Mammary epithelial cell (primary cell): ENCODE measurements around the gene ANKRD34C.

Experiments used
- EZH2 ChIP-seq: IDR thresholded peaks from 2 replicates; pipeline ENCODE4 v1.6.1; 2012; ENCODE audit warnings: low read length, inconsistent platforms, borderline replicate concordance
- TF ChIP-seq, protein P1 (sequence below), 2 donors: IDR thresholded peaks in 1 of 2; conservative IDR thresholded peaks in 1 of 2; 2 replicates each; pipeline ENCODE4 v1.5.1; 2011 to 2012; ENCODE audit warnings: inconsistent platforms in 2 of 2, low read length in 2 of 2, mild to moderate bottlenecking in 2 of 2, control low read depth in 1 of 2, low read depth in 1 of 2; ENCODE audit not compliant: insufficient read depth in 1 of 2; ENCODE audit errors: extremely low read depth in 1 of 2

- TF ChIP-seq, protein P1, sequence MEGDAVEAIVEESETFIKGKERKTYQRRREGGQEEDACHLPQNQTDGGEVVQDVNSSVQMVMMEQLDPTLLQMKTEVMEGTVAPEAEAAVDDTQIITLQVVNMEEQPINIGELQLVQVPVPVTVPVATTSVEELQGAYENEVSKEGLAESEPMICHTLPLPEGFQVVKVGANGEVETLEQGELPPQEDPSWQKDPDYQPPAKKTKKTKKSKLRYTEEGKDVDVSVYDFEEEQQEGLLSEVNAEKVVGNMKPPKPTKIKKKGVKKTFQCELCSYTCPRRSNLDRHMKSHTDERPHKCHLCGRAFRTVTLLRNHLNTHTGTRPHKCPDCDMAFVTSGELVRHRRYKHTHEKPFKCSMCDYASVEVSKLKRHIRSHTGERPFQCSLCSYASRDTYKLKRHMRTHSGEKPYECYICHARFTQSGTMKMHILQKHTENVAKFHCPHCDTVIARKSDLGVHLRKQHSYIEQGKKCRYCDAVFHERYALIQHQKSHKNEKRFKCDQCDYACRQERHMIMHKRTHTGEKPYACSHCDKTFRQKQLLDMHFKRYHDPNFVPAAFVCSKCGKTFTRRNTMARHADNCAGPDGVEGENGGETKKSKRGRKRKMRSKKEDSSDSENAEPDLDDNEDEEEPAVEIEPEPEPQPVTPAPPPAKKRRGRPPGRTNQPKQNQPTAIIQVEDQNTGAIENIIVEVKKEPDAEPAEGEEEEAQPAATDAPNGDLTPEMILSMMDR (conservative IDR thresholded peaks at IDR 0.05 in 1 of 2, IDR thresholded peaks at IDR 0.05 in 1 of 2; ENCODE audit: extremely low read depth in 1 of 2, insufficient read depth in 1 of 2, low read depth in 1 of 2, low read length in 2 of 2): no peak
- TF ChIP-seq EZH2: no peak
Observed at GRCh38 chr15:79316864-79317263, 34.3 kb downstream of the ANKRD34C start.
